ENCODE measurements around the gene ARHGAP33.

ARHGAP33 gene, protein sequence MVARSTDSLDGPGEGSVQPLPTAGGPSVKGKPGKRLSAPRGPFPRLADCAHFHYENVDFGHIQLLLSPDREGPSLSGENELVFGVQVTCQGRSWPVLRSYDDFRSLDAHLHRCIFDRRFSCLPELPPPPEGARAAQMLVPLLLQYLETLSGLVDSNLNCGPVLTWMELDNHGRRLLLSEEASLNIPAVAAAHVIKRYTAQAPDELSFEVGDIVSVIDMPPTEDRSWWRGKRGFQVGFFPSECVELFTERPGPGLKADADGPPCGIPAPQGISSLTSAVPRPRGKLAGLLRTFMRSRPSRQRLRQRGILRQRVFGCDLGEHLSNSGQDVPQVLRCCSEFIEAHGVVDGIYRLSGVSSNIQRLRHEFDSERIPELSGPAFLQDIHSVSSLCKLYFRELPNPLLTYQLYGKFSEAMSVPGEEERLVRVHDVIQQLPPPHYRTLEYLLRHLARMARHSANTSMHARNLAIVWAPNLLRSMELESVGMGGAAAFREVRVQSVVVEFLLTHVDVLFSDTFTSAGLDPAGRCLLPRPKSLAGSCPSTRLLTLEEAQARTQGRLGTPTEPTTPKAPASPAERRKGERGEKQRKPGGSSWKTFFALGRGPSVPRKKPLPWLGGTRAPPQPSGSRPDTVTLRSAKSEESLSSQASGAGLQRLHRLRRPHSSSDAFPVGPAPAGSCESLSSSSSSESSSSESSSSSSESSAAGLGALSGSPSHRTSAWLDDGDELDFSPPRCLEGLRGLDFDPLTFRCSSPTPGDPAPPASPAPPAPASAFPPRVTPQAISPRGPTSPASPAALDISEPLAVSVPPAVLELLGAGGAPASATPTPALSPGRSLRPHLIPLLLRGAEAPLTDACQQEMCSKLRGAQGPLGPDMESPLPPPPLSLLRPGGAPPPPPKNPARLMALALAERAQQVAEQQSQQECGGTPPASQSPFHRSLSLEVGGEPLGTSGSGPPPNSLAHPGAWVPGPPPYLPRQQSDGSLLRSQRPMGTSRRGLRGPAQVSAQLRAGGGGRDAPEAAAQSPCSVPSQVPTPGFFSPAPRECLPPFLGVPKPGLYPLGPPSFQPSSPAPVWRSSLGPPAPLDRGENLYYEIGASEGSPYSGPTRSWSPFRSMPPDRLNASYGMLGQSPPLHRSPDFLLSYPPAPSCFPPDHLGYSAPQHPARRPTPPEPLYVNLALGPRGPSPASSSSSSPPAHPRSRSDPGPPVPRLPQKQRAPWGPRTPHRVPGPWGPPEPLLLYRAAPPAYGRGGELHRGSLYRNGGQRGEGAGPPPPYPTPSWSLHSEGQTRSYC

GRCh38 chr19:35775298-35776101, at the start of gene ARHGAP33:
Gene ARHGAP33, plus strand, starts transcription at chr19:35775564. Its CDS starts 95 bp downstream, at chr19:35775659.
- peak; percentile 99 for DNase-seq (ENCODE audit: low read depth)

DNA sequence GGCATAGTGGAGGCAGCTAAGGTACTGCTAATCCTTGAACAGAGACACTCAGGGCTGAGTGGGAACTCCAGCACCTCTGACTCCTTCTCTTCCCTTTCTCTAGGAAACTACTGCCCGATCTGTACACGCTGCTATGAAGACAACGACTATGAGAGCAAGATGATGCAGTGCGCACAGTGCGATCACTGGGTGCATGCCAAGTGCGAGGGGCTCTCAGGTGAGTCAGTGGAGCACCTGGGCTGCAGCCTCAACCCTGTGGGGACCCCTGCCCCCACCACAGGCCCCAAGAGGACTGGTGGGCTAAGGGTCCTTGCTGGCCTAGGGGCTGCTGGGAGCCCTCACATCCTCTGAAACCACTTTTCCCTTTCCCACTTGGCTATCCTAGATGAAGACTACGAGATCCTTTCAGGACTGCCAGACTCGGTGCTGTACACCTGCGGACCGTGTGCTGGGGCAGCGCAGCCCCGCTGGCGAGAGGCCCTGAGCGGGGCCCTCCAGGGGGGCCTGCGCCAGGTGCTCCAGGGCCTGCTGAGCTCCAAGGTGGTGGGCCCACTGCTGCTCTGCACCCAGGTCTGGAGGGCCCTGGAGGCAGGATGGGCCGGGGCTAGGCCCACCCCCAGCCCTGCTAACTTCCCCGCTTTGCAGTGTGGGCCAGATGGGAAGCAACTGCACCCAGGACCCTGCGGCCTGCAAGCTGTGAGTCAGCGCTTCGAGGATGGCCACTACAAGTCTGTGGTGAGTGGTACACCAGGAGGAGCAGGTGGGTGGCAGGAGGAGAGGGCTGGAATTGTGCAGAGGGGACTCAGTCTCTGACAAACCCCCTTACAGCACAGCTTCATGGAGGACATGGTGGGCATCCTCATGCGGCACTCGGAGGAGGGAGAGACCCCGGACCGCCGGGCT, 48.1 kb upstream of the ARHGAP33 start:
- DNase-seq (ENCODE audit: low read depth) = no peak

DNA sequence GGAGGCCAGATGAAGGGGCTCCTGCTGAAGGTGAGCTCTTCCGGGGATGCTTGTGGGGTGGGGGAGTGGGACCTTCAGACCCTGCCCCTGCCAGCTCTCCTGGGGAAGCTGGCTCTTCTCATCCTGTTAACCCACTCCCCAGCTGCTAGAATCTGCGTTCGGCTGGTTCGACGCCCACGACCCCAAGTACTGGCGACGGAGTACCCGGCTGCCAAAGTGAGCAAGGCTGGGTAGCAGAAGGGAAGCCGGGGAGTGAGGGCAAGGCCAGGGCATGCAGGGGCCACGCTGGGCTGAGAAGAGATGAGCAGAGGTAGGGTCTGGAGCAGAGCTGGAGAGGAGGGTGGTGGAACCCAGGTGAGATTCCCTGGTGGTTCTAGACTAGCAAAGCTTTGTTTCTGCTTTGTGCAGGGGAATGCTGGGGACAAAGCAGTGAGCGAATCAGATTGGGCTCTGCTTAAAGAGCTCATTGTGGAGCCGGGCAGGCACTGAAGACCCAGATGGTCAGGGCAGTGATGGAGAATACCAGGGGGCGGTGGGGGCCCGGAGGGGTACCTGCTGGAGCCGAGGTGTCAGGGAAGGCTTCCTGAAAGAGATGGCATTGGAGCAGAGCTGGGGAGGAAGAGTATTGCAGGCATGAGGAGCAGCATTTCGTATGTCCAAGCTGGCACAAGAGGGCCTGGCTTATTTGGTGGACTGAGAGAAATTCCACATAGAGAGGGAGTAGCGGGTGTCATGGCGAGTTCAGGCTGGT, 47.2 kb upstream of the ARHGAP33 start:
- DNase-seq (ENCODE audit: low read depth) = no peak

DNA sequence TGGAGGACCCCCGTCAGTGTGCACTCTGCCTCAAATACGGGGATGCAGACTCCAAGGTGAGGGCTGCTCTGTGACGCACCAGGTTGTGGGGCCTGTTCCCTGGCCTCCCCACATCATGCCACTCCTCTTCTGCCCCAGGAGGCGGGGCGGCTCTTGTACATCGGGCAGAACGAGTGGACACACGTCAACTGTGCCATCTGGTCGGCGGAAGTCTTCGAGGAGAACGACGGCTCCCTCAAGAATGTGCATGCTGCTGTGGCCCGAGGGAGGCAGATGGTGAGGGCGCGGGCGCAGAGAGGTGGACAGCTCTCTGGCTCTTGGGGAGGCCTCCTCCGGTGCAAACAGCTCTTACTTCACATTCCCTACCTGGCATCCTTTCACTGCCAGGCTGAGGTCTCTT, 46.3 kb upstream of the ARHGAP33 start:
- no peak for DNase-seq (ENCODE audit: low read depth)

DNA sequence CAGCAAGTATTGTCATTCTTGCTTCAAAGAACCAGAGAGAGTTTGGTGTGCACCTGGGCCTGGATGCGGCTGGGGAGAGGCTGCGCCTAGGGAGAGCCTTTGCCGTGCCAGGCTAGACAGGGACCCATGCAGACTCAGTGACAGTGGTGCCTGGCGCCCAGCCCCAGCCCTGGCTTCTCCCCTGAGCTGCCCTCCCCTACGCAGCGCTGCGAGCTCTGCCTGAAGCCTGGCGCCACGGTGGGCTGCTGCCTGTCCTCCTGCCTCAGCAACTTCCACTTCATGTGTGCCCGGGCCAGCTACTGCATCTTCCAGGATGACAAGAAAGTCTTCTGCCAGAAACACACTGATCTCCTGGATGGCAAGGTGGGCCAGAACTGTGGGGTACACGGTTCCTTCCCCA, 45.6 kb upstream of the ARHGAP33 start:
- DNase-seq (ENCODE audit: low read depth) = no peak

GRCh38 chr19:35730326-35730725, 45.0 kb upstream of the ARHGAP33 start:
- no peak for DNase-seq (ENCODE audit: low read depth)

DNA sequence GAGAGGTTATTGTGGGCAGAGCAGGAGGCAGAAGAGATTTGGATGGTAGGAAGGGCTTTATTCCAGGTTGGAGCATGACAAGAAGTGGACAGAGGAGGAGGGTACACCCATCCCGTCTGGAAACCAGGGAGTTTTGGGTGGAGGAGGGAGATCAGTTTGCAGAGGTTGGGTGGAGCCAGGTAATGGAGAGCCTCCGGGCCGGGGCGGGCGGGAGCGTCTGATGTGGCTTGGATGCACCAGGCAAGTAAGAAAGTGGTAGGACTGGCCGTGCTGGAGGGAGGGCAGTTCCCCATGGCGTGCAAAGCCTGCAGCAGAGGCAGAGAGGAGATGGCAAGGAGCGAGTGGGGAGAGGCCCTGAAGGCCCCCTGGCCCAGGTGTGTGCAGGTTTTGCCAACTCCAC, 44.0 kb upstream of the ARHGAP33 start:
- DNase-seq (ENCODE audit: low read depth) = no peak

GRCh38 chr19:35731779-35732405, 43.5 kb upstream of the ARHGAP33 start:
- DNase-seq (ENCODE audit: low read depth) = no peak

- no peak for DNase-seq (ENCODE audit: low read depth)
Observed at GRCh38 chr19:35732540-35733179, 42.7 kb upstream of the ARHGAP33 start.

- DNase-seq (ENCODE audit: low read depth) = no peak
Observed at GRCh38 chr19:35733180-35734125, 41.9 kb upstream of the ARHGAP33 start.

- no peak for DNase-seq (ENCODE audit: low read depth)
Observed at GRCh38 chr19:35734273-35734672, 41.1 kb upstream of the ARHGAP33 start.

GRCh38 chr19:35734889-35735288, 40.5 kb upstream of the ARHGAP33 start:
- no peak for DNase-seq (ENCODE audit: low read depth)

GRCh38 chr19:35736913-35737886, 38.2 kb upstream of the ARHGAP33 start:
- peak; percentile 39 for DNase-seq (ENCODE audit: low read depth)

DNA sequence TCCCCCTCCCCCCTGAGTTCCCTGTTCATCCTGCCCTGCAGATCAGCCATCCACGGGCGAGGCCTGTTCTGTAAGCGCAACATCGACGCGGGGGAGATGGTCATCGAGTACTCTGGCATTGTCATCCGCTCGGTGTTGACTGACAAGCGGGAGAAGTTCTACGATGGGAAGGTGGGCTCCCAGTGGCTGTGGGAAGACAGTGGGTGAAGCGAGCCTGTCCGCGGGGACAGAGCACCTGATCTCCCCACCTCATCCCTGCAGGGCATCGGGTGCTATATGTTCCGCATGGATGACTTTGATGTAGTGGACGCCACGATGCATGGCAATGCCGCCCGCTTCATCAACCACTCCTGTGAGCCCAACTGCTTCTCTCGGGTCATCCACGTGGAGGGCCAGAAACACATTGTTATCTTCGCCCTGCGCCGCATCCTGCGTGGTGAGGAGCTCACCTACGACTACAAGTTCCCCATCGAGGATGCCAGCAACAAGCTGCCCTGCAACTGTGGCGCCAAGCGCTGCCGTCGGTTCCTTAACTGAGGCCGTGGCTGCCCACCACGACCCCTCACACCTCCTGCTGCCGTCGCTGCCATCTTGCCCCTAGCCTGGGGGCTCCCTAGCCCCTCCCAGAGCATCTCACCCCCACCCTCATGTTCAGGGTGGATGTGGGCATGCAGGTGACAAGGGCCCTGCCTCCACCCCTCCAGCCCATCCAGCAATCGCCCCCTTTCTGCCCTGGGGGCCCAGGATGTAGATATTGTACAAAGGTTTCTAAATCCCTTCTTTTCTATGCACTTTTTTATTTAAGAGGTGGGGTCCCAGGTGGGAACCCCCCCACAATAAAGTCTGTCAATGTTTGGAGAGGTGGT, 37.1 kb upstream of the ARHGAP33 start:
- no peak for DNase-seq (ENCODE audit: low read depth)

DNA sequence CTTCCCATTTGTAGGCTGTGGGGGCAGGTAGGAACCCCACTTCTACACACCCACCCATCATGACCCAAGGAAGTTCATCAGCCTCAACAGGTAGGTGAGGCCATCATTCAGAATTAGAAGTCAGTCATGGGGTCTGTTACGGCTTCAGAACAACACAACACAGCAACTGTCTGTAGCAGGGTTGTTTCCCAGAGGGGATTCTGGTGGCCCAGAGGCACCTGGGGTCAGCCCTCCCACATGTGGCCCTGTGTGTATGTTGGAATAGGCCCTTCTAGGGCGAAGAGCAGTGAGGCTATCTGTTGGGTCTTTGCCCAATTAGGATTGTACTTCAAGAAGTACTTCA, 36.5 kb upstream of the ARHGAP33 start:
- no peak for DNase-seq (ENCODE audit: low read depth)

Measured in ELR (cell line).